Sigmoid colon (tissue), 4 donors: ENCODE results near the gene GALNT17.

Source experiments
- CTCF ChIP-seq, 4 experiments: fragments of 450-650 bp in 3 of 4; fragments of 200-600 bp in 1 of 4; IDR thresholded peaks; one replicate each; pipeline ENCODE4 v1.5.1; 2016 to 2019; ENCODE audit warnings: antibody characterized with exemption in 4 of 4, mild to moderate bottlenecking in 3 of 4, moderate library complexity in 2 of 4
- EP300 ChIP-seq, 4 donors: sonication (generic); formaldehyde crosslinking; IDR thresholded peaks; one replicate each; pipeline ENCODE4 v1.6.1; 2017; ENCODE audit warnings: antibody characterized with exemption in 4 of 4
- POLR2A ChIP-seq, 2 donors: fragments of 450-650 bp; IDR thresholded peaks; one replicate each; pipeline ENCODE4 v1.6.1; 2016; ENCODE audit warnings: antibody characterized with exemption in 2 of 2, mild to moderate bottlenecking in 2 of 2, moderate library complexity in 2 of 2
- POLR2AphosphoS5 ChIP-seq, 4 donors: sonication (generic); formaldehyde crosslinking; IDR thresholded peaks; one replicate each; pipeline ENCODE4 v1.6.1; 2017; ENCODE audit warnings: antibody characterized with exemption in 4 of 4

GRCh38 chr7:71439321-71439720, 307.4 kb downstream of the GALNT17 start:
- TF ChIP-seq POLR2A (IDR thresholded peaks at IDR 0.05), result no peak
- TF ChIP-seq CTCF (IDR thresholded peaks at IDR 0.05), result no peak
- no peak for TF ChIP-seq POLR2AphosphoS5 (IDR thresholded peaks at IDR 0.05)
- TF ChIP-seq EP300 (IDR thresholded peaks at IDR 0.05), result no peak
